IMR-90 (cell line): ENCODE data around the gene GRIN2B.

Experiments used
- CEBPB ChIP-seq: IDR thresholded peaks from 2 replicates; pipeline ENCODE4 v1.6.1; 2012; ENCODE audit warnings: low read depth, low read length, improper control_type of control experiment
- CTCF ChIP-seq: conservative IDR thresholded peaks from 2 replicates; pipeline ENCODE4 v1.5.1; 2012; ENCODE audit warnings: mild to moderate bottlenecking, low read depth, low read length, improper control_type of control experiment
- MAZ ChIP-seq: IDR thresholded peaks from 2 replicates; pipeline ENCODE4 v1.6.1; 2012; ENCODE audit warnings: low read depth, mild to moderate bottlenecking, low read length, improper control_type of control experiment, moderate library complexity, borderline replicate concordance
- MXI1 ChIP-seq: IDR thresholded peaks from 2 replicates; pipeline ENCODE4 v1.6.1; 2012; ENCODE audit warnings: low read depth, mild to moderate bottlenecking, low read length, moderate library complexity, borderline replicate concordance
- POLR2A ChIP-seq: IDR thresholded peaks from 2 replicates; pipeline ENCODE4 v1.6.1; 2012; ENCODE audit warnings: mild to moderate bottlenecking, low read depth, low read length
- RAD21 ChIP-seq: IDR thresholded peaks from 2 replicates; pipeline ENCODE4 v1.6.1; 2012; ENCODE audit warnings: low read length, improper control_type of control experiment
- RFX5 ChIP-seq: IDR thresholded peaks from 2 replicates; pipeline ENCODE4 v1.8.0; 2012; ENCODE audit warnings: low read depth, mild to moderate bottlenecking, low read length, moderate library complexity
- SMC3 ChIP-seq: fragments of 150-350 bp; IDR thresholded peaks from 2 replicates; pipeline ENCODE4 v1.6.1; 2016; ENCODE audit warnings: low read depth, mild to moderate bottlenecking, antibody characterized with exemption, low read length, moderate library complexity
- TF ChIP-seq, protein P1 (sequence below): fragments of 150-350 bp; IDR thresholded peaks from 2 replicates; pipeline ENCODE4 v1.6.1; 2017; ENCODE audit warnings: mild to moderate bottlenecking, antibody characterized with exemption, low read length, low read depth

DNA sequence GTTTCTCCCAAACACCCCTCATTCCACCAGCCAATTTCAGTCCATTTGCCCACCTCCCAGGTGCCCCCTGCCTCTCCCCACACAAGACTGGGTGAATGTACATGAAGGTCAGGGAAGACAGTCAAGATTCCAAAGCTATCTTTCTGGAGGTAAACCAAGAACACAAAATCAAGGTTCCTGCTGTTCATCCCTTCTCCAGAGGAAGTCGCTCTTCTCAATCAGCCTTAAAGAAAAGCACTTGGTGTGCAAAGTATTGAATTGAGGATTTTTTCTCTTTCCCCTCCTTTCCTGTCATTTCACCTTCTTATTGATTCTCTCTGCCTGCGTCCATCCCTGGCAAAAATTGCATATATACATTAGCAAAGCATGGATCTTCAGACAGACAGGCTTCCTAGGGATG, 4.5 kb downstream of the GRIN2B start:
- TF ChIP-seq, protein P1, sequence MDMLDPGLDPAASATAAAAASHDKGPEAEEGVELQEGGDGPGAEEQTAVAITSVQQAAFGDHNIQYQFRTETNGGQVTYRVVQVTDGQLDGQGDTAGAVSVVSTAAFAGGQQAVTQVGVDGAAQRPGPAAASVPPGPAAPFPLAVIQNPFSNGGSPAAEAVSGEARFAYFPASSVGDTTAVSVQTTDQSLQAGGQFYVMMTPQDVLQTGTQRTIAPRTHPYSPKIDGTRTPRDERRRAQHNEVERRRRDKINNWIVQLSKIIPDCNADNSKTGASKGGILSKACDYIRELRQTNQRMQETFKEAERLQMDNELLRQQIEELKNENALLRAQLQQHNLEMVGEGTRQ = no peak
- no peak for TF ChIP-seq POLR2A
- no peak for TF ChIP-seq CTCF
- TF ChIP-seq CEBPB = no peak
- no peak for TF ChIP-seq MXI1
- no peak for TF ChIP-seq RFX5
- no peak for TF ChIP-seq MAZ
- TF ChIP-seq SMC3 = no peak
- TF ChIP-seq RAD21 = no peak
